H1 (cell line): ENCODE data around the gene PTX4. TPM values are rescaled to one million over a fixed set of nuclear protein-coding genes. Genes with fewer than 3 reads are reported as not detected.

Source experiments
- CTCF ChIA-PET: fragments of 300-600 bp; sonication (Branson Sonifier 250); formaldehyde crosslinking; loops from one replicate; lab custom pipeline; 2021; ENCODE audit not compliant: partially characterized antibody; lab: Charles Lee
- POLR2A ChIA-PET: fragments of 300-600 bp; sonication (Branson Sonifier 250); formaldehyde crosslinking; loops from one replicate; lab custom pipeline; 2021; ENCODE audit warnings: inconsistent platforms; ENCODE audit not compliant: partially characterized antibody; lab: Charles Lee
- DNase-seq, 2 experiments: peaks; one replicate each; pipeline versions ENCODE4 v3.0.0 to v3.0.0-alpha.2; 2010 to 2022; ENCODE audit warnings: low spot score in 2 of 2, low read depth in 1 of 2, mixed read lengths in 1 of 2
- FAIRE-seq: peaks from 2 replicates; lab custom pipeline; 2011; peaks lifted over from hg19 to GRCh38; lab: Jason Lieb, UNC
- H2AFZ ChIP-seq: 2 replicates; pipeline ENCODE4 v1.8.1; 2012; ENCODE audit warnings: low read length, inconsistent platforms
- H2AK5ac ChIP-seq: 2 replicates; pipeline ENCODE4 v1.6.1; 2013; ENCODE audit warnings: low read depth, low read length
- H2BK120ac ChIP-seq: replicated peaks from 2 replicates; pipeline ENCODE3; 2013; ENCODE audit warnings: low read depth, low read length, inconsistent platforms
- H2BK12ac ChIP-seq: 2 replicates; pipeline ENCODE4 v1.6.1; 2013; ENCODE audit warnings: low read depth, low read length
- H2BK15ac ChIP-seq: 2 replicates; pipeline ENCODE4 v1.6.1; 2013; ENCODE audit warnings: low read length
- H2BK20ac ChIP-seq: 2 replicates; pipeline ENCODE4 v1.6.1; 2013; ENCODE audit warnings: low read length
- H2BK5ac ChIP-seq: 2 replicates; pipeline ENCODE4 v1.6.1; 2013; ENCODE audit warnings: low read depth, low read length
- H3K14ac ChIP-seq: 2 replicates; pipeline ENCODE4 v1.6.1; 2013; ENCODE audit warnings: inconsistent platforms; ENCODE audit not compliant: insufficient read length
- H3K18ac ChIP-seq: 2 replicates; pipeline ENCODE4 v1.6.1; 2013; ENCODE audit warnings: low read length; ENCODE audit errors: extremely low read depth
- H3K23ac ChIP-seq: 2 replicates; pipeline ENCODE4 v1.6.1; 2013; ENCODE audit warnings: inconsistent platforms; ENCODE audit not compliant: insufficient read length
- H3K23me2 ChIP-seq: 2 replicates; pipeline ENCODE4 v1.6.1; 2013; ENCODE audit warnings: low read depth, low read length
- H3K27ac ChIP-seq: 2 replicates; pipeline ENCODE4 v1.6.1; 2011; ENCODE audit warnings: low read depth, low read length, inconsistent platforms
- H3K27me3 ChIP-seq, 4 experiments: replicated peaks in 1 of 4; 1 replicate in 1 of 4; 2 replicates in 3 of 4; pipeline versions ENCODE4 v1.6.1 to v1.8.1; 2011 to 2013; ENCODE audit warnings: low read length in 3 of 4, mild to moderate bottlenecking in 3 of 4, inconsistent platforms in 2 of 4, mixed read lengths in 2 of 4, moderate library complexity in 1 of 4; ENCODE audit not compliant: control insufficient read depth in 3 of 4, insufficient read depth in 3 of 4; ENCODE audit errors: extremely low read depth in 1 of 4
- H3K36me3 ChIP-seq, 4 experiments: 2 replicates each; pipeline versions ENCODE4 v1.6.1 to v1.8.1; 2011 to 2013; ENCODE audit warnings: mild to moderate bottlenecking in 4 of 4, low read length in 3 of 4, moderate library complexity in 2 of 4, control low read depth in 1 of 4, inconsistent platforms in 1 of 4; ENCODE audit not compliant: insufficient read depth in 4 of 4, control insufficient read depth in 2 of 4
- H3K4ac ChIP-seq: replicated peaks from 2 replicates; pipeline ENCODE3; 2013; ENCODE audit warnings: low read length, low read depth, mixed read lengths, inconsistent platforms; ENCODE audit not compliant: insufficient read length
- H3K4me1 ChIP-seq, 4 experiments: replicated peaks in 1 of 4; 1 replicate in 1 of 4; 2 replicates in 3 of 4; pipeline versions ENCODE4 v1.6.1 to v1.8.1; 2011 to 2013; ENCODE audit warnings: low read length in 3 of 4, inconsistent platforms in 2 of 4, mixed read lengths in 1 of 4; ENCODE audit not compliant: insufficient read depth in 4 of 4, control insufficient read depth in 3 of 4
- H3K4me2 ChIP-seq, 2 experiments: 2 replicates each; pipeline versions ENCODE4 v1.6.1 to v1.8.1; 2011 to 2013; ENCODE audit warnings: low read depth in 2 of 2, low read length in 2 of 2, control low read depth in 1 of 2, inconsistent platforms in 1 of 2, mild to moderate bottlenecking in 1 of 2; ENCODE audit not compliant: insufficient read depth in 1 of 2
- H3K4me3 ChIP-seq, 4 experiments: fragments of 200-600, 300-600 bp in 1 of 4; sonication (generic), shearing (Covaris generic), sonication (Bioruptor Twin) in 1 of 4; 2 replicates each; pipeline versions ENCODE4 v1.5.1 to v1.8.1; 2011 to 2016; ENCODE audit warnings: low read length in 4 of 4, low read depth in 3 of 4, control low read depth in 2 of 4, inconsistent platforms in 2 of 4, mild to moderate bottlenecking in 2 of 4, mixed read lengths in 1 of 4, moderate library complexity in 1 of 4; ENCODE audit not compliant: insufficient read depth in 2 of 4; ENCODE audit errors: extremely low read depth in 1 of 4
- H3K56ac ChIP-seq: replicated peaks from 2 replicates; pipeline ENCODE3; 2013; ENCODE audit warnings: low read depth, mild to moderate bottlenecking, mixed read lengths, low read length, inconsistent platforms; ENCODE audit not compliant: insufficient read length
- H3K79me1 ChIP-seq: 2 replicates; pipeline ENCODE4 v1.6.1; 2013; ENCODE audit warnings: low read depth, low read length, control low read depth
- H3K79me2 ChIP-seq, 2 experiments: 2 replicates each; pipeline versions ENCODE4 v1.6.1 to v1.8.1; 2012 to 2013; ENCODE audit warnings: low read length in 2 of 2, mild to moderate bottlenecking in 2 of 2, inconsistent platforms in 1 of 2; ENCODE audit not compliant: insufficient read depth in 2 of 2, control insufficient read depth in 1 of 2
- H3K9ac ChIP-seq, 4 experiments: replicated peaks in 1 of 4; 1 replicate in 1 of 4; 2 replicates in 3 of 4; pipeline versions ENCODE4 v1.6.1 to v1.8.1; 2011 to 2013; ENCODE audit warnings: low read depth in 3 of 4, low read length in 3 of 4, control low read depth in 2 of 4, mild to moderate bottlenecking in 2 of 4, moderate library complexity in 2 of 4, inconsistent platforms in 1 of 4; ENCODE audit errors: extremely low read depth in 1 of 4
- H3K9me3 ChIP-seq, 2 experiments: 2 replicates each; pipeline versions ENCODE4 v1.6.1 to v1.8.1; 2012 to 2013; ENCODE audit warnings: mild to moderate bottlenecking in 2 of 2, moderate library complexity in 2 of 2, control low read depth in 1 of 2, inconsistent platforms in 1 of 2, low read depth in 1 of 2, low read length in 1 of 2, mixed read lengths in 1 of 2; ENCODE audit not compliant: insufficient read depth in 2 of 2
- H4K20me1 ChIP-seq, 2 experiments: replicated peaks in 1 of 2; 2 replicates each; pipeline versions ENCODE3 to v1.8.1; 2011 to 2013; ENCODE audit warnings: inconsistent platforms in 2 of 2, low read length in 2 of 2, mild to moderate bottlenecking in 1 of 2; ENCODE audit not compliant: insufficient read depth in 2 of 2, control insufficient read depth in 1 of 2
- H4K5ac ChIP-seq: 2 replicates; pipeline ENCODE4 v1.6.1; 2013; ENCODE audit warnings: low read length, low read depth, mixed read lengths, inconsistent platforms; ENCODE audit not compliant: insufficient read length
- H4K8ac ChIP-seq: 2 replicates; pipeline ENCODE4 v1.8.0; 2013; ENCODE audit warnings: mild to moderate bottlenecking, moderate library complexity, low read length, inconsistent platforms; ENCODE audit not compliant: insufficient read depth; ENCODE audit errors: extremely low read depth
- H4K91ac ChIP-seq: replicated peaks from 2 replicates; pipeline ENCODE3; 2013; ENCODE audit warnings: low read length, mixed read lengths, inconsistent platforms; ENCODE audit not compliant: insufficient read length
- BACH1 ChIP-seq: IDR thresholded peaks from 2 replicates; pipeline ENCODE4 v1.6.1; 2012; ENCODE audit warnings: low read length, improper control_type of control experiment
- CBX8 ChIP-seq: fragments of 300-800, 300-1000 bp; sonication (generic); IDR thresholded peaks from 2 replicates; pipeline ENCODE4 v1.7.1; 2016; ENCODE audit warnings: low read depth, low read length, borderline replicate concordance
- HDAC2 ChIP-seq, 2 experiments: fragments of 300-600 bp in 1 of 2; sonication (generic) in 1 of 2; IDR thresholded peaks; 2 replicates each; pipeline ENCODE4 v1.6.1; 2011 to 2012; ENCODE audit warnings: low read depth in 2 of 2, low read length in 2 of 2, mild to moderate bottlenecking in 2 of 2, moderate library complexity in 2 of 2, borderline replicate concordance in 1 of 2, inconsistent platforms in 1 of 2
- HDAC6 ChIP-seq: IDR thresholded peaks from one replicate; pipeline ENCODE4 v1.7.1; 2012; ENCODE audit warnings: low read depth, mild to moderate bottlenecking, inconsistent platforms, low read length, moderate library complexity
- JUN ChIP-seq: IDR thresholded peaks from 2 replicates; pipeline ENCODE4 v1.6.1; 2011; ENCODE audit warnings: low read depth, mild to moderate bottlenecking, improper control_type of control experiment, low read length
- MAFK ChIP-seq: IDR thresholded peaks from 2 replicates; pipeline ENCODE4 v1.6.1; 2012; ENCODE audit warnings: low read depth, mild to moderate bottlenecking, improper control_type of control experiment, low read length
- RFX5 ChIP-seq: IDR thresholded peaks from 2 replicates; pipeline ENCODE4 v1.6.1; 2011; ENCODE audit warnings: low read depth, low read length, improper control_type of control experiment, borderline replicate concordance
- SIN3A ChIP-seq, 2 experiments: IDR thresholded peaks in 1 of 2; conservative IDR thresholded peaks in 1 of 2; 2 replicates each; pipeline ENCODE4 v1.6.1; 2011 to 2012; ENCODE audit warnings: low read length in 2 of 2, improper control_type of control experiment in 1 of 2, low read depth in 1 of 2, mild to moderate bottlenecking in 1 of 2
- SIRT6 ChIP-seq: IDR thresholded peaks from one replicate; pipeline ENCODE4 v1.7.1; 2012; ENCODE audit warnings: low read length, inconsistent platforms
- ZNF274 ChIP-seq: IDR thresholded peaks from 2 replicates; pipeline ENCODE4 v1.7.0; 2012; ENCODE audit warnings: low read length, borderline replicate concordance; ENCODE audit errors: extremely low read depth
- WGBS, 2 experiments: shearing (Covaris generic) in 1 of 2; methylation state at CpG; one replicate each; pipeline versions ENCODE4 v1.1.6 to v1.1.7; 2013 to 2015; ENCODE audit warnings: low lambda C conversion rate in 2 of 2, mixed read lengths in 2 of 2, inconsistent platforms in 1 of 2, low coverage in 1 of 2, missing lambda C conversion rate in 1 of 2; ENCODE audit not compliant: insufficient replicate concordance in 2 of 2, insufficient coverage in 1 of 2, insufficient read length in 1 of 2; ENCODE audit errors: extremely low coverage in 1 of 2, missing lambda C conversion rate in 1 of 2; 5-methylcytosine and 5-hydroxymethylcytosine counted together
- polyA plus RNA-seq, 7 experiments: library from polyadenylated mRNA; depleted of rRNA in 3 of 7; stranded (reverse) in 5 of 7; unstranded in 2 of 7; fragments of >200 nt in 5 of 7; fragments of 200-250 nt in 2 of 7; gene quantifications; 1 replicate in 5 of 7; 2 replicates in 1 of 7; 4 replicates in 1 of 7; pipeline versions ENCODE4 v1.2.1 to v1.2.3, GENCODE V29; 2011 to 2013; ENCODE audit warnings: missing spikeins in 2 of 7, mixed read lengths in 2 of 7
- total RNA-seq: library from RNA; stranded (reverse); fragmentation: NEBNext Ultra II Directional; extraction: Animal tissue kit (Norgen Biotek cat#: 25700); gene quantifications from 2 replicates; pipeline ENCODE4 v1.2.1, GENCODE V29; 2021

The PTX4 gene
- total and polyA plus RNA-seq, 2 of the 8 experiments (the other 6 are each of a cell fraction or from before 2014, with no cell fraction given), result not detected

DNA sequence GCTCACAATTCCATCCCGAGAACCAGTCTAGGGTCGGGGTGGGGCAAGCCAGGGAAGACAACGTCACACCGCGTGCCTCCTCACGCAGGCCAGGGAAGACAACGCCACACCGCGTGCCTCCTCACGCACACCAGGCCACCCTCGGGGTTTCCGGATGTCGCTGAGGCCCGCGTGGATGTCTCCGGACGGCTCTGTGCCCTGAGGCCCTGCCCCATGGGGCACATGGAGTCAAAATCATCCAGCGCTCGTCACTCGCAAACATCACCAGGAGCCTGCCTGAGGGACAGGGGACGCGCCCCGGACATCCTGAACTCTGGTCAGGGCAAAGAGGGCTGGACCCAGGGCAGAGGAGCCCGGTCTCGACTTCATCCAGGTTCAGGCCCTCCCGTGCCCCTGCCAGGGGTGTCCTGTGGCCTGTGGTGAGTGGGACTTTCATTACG, 48.4 kb upstream of the PTX4 start:
- Histone ChIP-seq H3K79me2 (no peaks in the 10 kb centered on the region), H2BK15ac (no peak overlapping the region), H4K20me1 (peaks cover 4 to 9% of the 10 kb centered on the region in 2 experiments), H3K56ac (no peak overlapping the region), H3K4ac (no peak overlapping the region), H3K4me2 (no peak overlapping the region), H3K36me3 (no peaks in the 10 kb centered on the region; a peak in 2 of 8 replicates), H2BK20ac (no peak overlapping the region), H2BK120ac (no peak overlapping the region), H4K8ac (no peak overlapping the region), H2BK12ac (no peak overlapping the region), H2AFZ (no peak overlapping the region), H3K4me3 (no peak overlapping the region), H3K27ac (no peak overlapping the region), H3K9me3 (no peaks in the 10 kb centered on the region), H3K9ac (no peak overlapping the region), H4K5ac (no peak overlapping the region), H2AK5ac (no peak overlapping the region), H4K91ac (no peak overlapping the region), H3K23me2 (no peaks in the 10 kb centered on the region), H3K14ac (no peak overlapping the region), H3K4me1 (no peaks in the 10 kb centered on the region; a peak in 1 of 7 replicates), H3K18ac (no peak overlapping the region), H3K79me1 (no peaks in the 10 kb centered on the region), H3K23ac (no peak overlapping the region), H2BK5ac (no peak overlapping the region), H3K27me3 (no peaks in the 10 kb centered on the region)
- CTCF ChIA-PET, result interaction anchor here (0.6 to 3.0 kb wide), 2 partner anchors 13 to 27 kb away, joined by 3 to 10 read pairs; no protein-coding TSS in a partner anchor
- TF ChIP-seq BACH1 (no peak), RFX5 (no peak), ZNF274 (no peak), JUN (no peak), SIRT6 (no peak), SIN3A (conservative IDR thresholded peaks at IDR 0.05 in 1 of 2, IDR thresholded peaks at IDR 0.05 in 1 of 2; ENCODE audit: low read depth in 1 of 2, low read length in 2 of 2) (no peak), CBX8 (no peak), HDAC2 (IDR thresholded peaks at IDR 0.05; ENCODE audit: borderline replicate concordance in 1 of 2, low read depth in 2 of 2, low read length in 2 of 2) (no peak), HDAC6 (no peak), MAFK (no peak)
- POLR2A ChIA-PET, result interaction anchor here (1.4 kb wide), 1 partner anchor 26 kb away, joined by 4 read pairs; no protein-coding TSS in a partner anchor
- FAIRE-seq (no peak), DNase-seq (no peak)
- 93% methylated on average over 15 of the region's 27 CpGs; no CpG with 5 or more reads in 1 of the 2 experiments for WGBS, 2 experiments
